ENCODE data around the gene SPIB. TPM values are rescaled to one million over a fixed set of nuclear protein-coding genes. Genes with fewer than 3 reads are reported as not detected.
A peak's percentile ranks its signal among the peaks of the same experiment; 100 is the strongest.

SPIB gene
- total and polyA plus RNA-seq, 2 of the 4 experiments (the other 2 are of a cell fraction), result not detected

DNA sequence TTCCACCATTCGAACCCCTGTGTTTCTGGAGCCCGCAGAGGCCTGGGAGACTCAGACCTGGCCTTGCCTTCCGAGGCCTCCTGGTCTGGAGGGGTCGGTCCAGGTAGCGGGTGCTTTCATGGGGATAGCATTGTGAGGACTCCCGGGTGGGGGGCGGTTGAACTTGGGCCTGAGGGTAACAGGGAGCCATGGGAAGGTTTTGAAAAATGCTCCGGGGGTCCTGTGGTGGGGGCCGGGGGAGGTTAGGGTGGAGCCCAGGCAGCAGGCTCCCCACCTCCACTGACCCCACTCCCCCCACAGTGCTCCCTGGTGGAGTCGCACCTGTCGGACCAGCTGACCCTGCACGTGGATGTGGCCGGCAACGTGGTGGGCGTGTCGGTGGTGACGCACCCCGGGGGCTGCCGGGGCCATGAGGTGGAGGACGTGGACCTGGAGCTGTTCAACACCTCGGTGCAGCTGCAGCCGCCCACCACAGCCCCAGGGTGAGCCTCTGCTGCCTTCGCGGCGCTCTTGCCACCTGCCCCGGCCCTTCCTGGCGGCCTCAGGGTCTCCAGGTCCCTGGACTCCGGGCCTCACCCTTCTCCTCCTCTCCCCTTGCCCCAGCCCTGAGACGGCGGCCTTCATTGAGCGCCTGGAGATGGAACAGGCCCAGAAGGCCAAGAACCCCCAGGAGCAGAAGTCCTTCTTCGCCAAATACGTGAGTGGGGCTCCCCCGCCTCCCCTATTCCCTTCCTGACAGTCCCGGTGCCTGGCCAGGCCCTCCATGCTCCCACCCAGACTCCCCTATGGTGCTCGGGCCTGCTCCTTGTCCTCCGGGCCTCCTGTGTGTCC lies 61.8 kb downstream of the SPIB start:
- H3K27me3 ChIP-seq (ENCODE audit: control insufficient read depth, insufficient read depth, low read length), result no peaks in the 10 kb centered on the region
- no peak overlapping the region for H2BK5ac ChIP-seq (ENCODE audit: low read depth, low read length, poor library complexity, severe bottlenecking)
- no peak overlapping the region for H3K4me3 ChIP-seq (ENCODE audit: insufficient read depth, low read depth, low read length)
- 98% methylated on average over 8 of the region's 37 CpGs; no CpG with 5 or more reads in 1 of the 2 experiments for WGBS, 2 experiments (ENCODE audit: extremely low coverage in 2 of 2, insufficient read length in 1 of 2)
- H4K5ac ChIP-seq (ENCODE audit: low read depth, low read length), result no peak overlapping the region
- ChIA-PET CTCF (no interaction called here), POLR2A (ENCODE audit: unreplicated experiment) (no interaction called here)
- H2BK15ac ChIP-seq (ENCODE audit: low read depth, low read length), result no peak overlapping the region
- H2AK5ac ChIP-seq (ENCODE audit: low read depth, low read length), result no peak overlapping the region
- H2AFZ ChIP-seq (replicated peaks; ENCODE audit: low read length, poor library complexity), result peak overlapping the region; percentile 21
- peaks cover 26% of the 10 kb centered on the region for H3K36me3 ChIP-seq (ENCODE audit: control insufficient read depth, insufficient read depth, low read length)
- dilution Hi-C loops (cut with HindIII; ENCODE audit: low sequenced_read_pairs, unreplicated experiment) (no loop called here), in situ Hi-C loops (cut with MboI; ENCODE audit: low sequenced_read_pairs) (no loop called here), intact Hi-C loops (cut with micrococcal nuclease) (no loop called here)
- no peak overlapping the region for H4K91ac ChIP-seq (ENCODE audit: insufficient read depth, low read depth, low read length)
- no peak overlapping the region for H3K4ac ChIP-seq (ENCODE audit: low read depth, low read length)
- no peak overlapping the region for H3K9ac ChIP-seq (ENCODE audit: low read depth, low read length)
- no peak overlapping the region for H3K27ac ChIP-seq (ENCODE audit: insufficient read depth, low read length)
- ATAC-seq (ENCODE audit: low read depth) (no peak), DNase-seq (no peak)
- no peak overlapping the region for H3K56ac ChIP-seq (ENCODE audit: extremely low read depth, insufficient read depth, low read length)
- H2BK20ac ChIP-seq (ENCODE audit: low read depth, low read length), result no peak overlapping the region
- H3K4me1 ChIP-seq (ENCODE audit: control insufficient read depth, insufficient read depth, low read length), result 0 out of 2 replicates have a peak, but pooled peaks cover 2% of the 10 kb centered on the region
- no peak overlapping the region for H4K8ac ChIP-seq (ENCODE audit: low read depth in 2 of 2, low read length in 2 of 2)
- no peak overlapping the region for H2BK120ac ChIP-seq (ENCODE audit: low read depth, low read length)
- BruUV-seq (replicated peaks), result no TSS peak
- H3K4me2 ChIP-seq (ENCODE audit: low read depth, low read length), result no peak overlapping the region
- H3K9me3 ChIP-seq (ENCODE audit: control insufficient read depth, insufficient read depth, low read length), result no peaks in the 10 kb centered on the region
- H3K9me1 ChIP-seq (ENCODE audit: insufficient read depth, low read length), result peaks cover 5% of the 10 kb centered on the region; the same call in 1 of the 2 replicates
- no peak overlapping the region for H2AK9ac ChIP-seq (replicated peaks; ENCODE audit: low read depth, low read length, poor library complexity)
- no peak overlapping the region for H3K18ac ChIP-seq (ENCODE audit: low read depth, low read length)
- H3K14ac ChIP-seq (replicated peaks; ENCODE audit: low read depth, low read length), result no peak overlapping the region
- peaks cover 12% of the 10 kb centered on the region for H4K20me1 ChIP-seq (ENCODE audit: insufficient read depth, low read length)
- peaks cover 16 to 27% of the 10 kb centered on the region in 2 experiments for H3K79me1 ChIP-seq (ENCODE audit: low read depth in 1 of 2, low read length in 2 of 2)
- no peak overlapping the region for H3K23ac ChIP-seq (ENCODE audit: low read depth, low read length)
- no peak for TF ChIP-seq NFE2L2 (IDR thresholded peaks at IDR 0.05; ENCODE audit: low read depth, low read length)
- TF ChIP-seq CHD1 (IDR thresholded peaks at IDR 0.05; ENCODE audit: low read depth, low read length), result no peak
- TF ChIP-seq, protein P1, sequence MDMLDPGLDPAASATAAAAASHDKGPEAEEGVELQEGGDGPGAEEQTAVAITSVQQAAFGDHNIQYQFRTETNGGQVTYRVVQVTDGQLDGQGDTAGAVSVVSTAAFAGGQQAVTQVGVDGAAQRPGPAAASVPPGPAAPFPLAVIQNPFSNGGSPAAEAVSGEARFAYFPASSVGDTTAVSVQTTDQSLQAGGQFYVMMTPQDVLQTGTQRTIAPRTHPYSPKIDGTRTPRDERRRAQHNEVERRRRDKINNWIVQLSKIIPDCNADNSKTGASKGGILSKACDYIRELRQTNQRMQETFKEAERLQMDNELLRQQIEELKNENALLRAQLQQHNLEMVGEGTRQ (IDR thresholded peaks at IDR 0.05; ENCODE audit: low read depth, low read length), result no peak
- TF ChIP-seq, protein P2, sequence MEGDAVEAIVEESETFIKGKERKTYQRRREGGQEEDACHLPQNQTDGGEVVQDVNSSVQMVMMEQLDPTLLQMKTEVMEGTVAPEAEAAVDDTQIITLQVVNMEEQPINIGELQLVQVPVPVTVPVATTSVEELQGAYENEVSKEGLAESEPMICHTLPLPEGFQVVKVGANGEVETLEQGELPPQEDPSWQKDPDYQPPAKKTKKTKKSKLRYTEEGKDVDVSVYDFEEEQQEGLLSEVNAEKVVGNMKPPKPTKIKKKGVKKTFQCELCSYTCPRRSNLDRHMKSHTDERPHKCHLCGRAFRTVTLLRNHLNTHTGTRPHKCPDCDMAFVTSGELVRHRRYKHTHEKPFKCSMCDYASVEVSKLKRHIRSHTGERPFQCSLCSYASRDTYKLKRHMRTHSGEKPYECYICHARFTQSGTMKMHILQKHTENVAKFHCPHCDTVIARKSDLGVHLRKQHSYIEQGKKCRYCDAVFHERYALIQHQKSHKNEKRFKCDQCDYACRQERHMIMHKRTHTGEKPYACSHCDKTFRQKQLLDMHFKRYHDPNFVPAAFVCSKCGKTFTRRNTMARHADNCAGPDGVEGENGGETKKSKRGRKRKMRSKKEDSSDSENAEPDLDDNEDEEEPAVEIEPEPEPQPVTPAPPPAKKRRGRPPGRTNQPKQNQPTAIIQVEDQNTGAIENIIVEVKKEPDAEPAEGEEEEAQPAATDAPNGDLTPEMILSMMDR (conservative IDR thresholded peaks at IDR 0.05; ENCODE audit: low read depth, low read length), result no peak
- TF ChIP-seq SMC3 (IDR thresholded peaks at IDR 0.05; ENCODE audit: low read depth, low read length), result no peak
- no peak for TF ChIP-seq MAFK (IDR thresholded peaks at IDR 0.05; ENCODE audit: low read depth, low read length)
- no peak for TF ChIP-seq RFX5 (IDR thresholded peaks at IDR 0.05; ENCODE audit: low read depth, low read length)
- no peak for TF ChIP-seq CEBPB (IDR thresholded peaks at IDR 0.05; ENCODE audit: low read depth, low read length)
- TF ChIP-seq MAZ (IDR thresholded peaks at IDR 0.05; ENCODE audit: borderline replicate concordance, low read depth, low read length), result no peak
- TF ChIP-seq, protein P3, sequence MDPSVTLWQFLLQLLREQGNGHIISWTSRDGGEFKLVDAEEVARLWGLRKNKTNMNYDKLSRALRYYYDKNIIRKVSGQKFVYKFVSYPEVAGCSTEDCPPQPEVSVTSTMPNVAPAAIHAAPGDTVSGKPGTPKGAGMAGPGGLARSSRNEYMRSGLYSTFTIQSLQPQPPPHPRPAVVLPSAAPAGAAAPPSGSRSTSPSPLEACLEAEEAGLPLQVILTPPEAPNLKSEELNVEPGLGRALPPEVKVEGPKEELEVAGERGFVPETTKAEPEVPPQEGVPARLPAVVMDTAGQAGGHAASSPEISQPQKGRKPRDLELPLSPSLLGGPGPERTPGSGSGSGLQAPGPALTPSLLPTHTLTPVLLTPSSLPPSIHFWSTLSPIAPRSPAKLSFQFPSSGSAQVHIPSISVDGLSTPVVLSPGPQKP (IDR thresholded peaks at IDR 0.05; ENCODE audit: borderline replicate concordance, low read depth, low read length), result no peak
- TF ChIP-seq POLR2A (IDR thresholded peaks at IDR 0.05; ENCODE audit: low read depth, low read length), result no peak
- TF ChIP-seq BHLHE40 (IDR thresholded peaks at IDR 0.05; ENCODE audit: low read depth, low read length), result no peak
- no peak for TF ChIP-seq RAD21 (IDR thresholded peaks at IDR 0.05; ENCODE audit: low read length)
- no peak for TF ChIP-seq RCOR1 (IDR thresholded peaks at IDR 0.05; ENCODE audit: insufficient replicate concordance, low read length)
- no peak for TF ChIP-seq MXI1 (IDR thresholded peaks at IDR 0.05; ENCODE audit: borderline replicate concordance, low read depth, low read length)
